HG03439 (cell line): ENCODE data around the gene VWC2.
"Not testable (repeated sequence)": the region's sequence is repeated elsewhere in the genome, so short reads cannot be mapped to it uniquely, and the experiment has no call there.

Source experiments
- ATAC-seq: cut with Tn5 transposase; IDR thresholded peaks from one replicate; pipeline ENCODE4 v1.9.1; 2021; ENCODE audit warnings: mild to moderate bottlenecking, moderate library complexity; ENCODE audit not compliant: unreplicated experiment

The VWC2 gene

DNA sequence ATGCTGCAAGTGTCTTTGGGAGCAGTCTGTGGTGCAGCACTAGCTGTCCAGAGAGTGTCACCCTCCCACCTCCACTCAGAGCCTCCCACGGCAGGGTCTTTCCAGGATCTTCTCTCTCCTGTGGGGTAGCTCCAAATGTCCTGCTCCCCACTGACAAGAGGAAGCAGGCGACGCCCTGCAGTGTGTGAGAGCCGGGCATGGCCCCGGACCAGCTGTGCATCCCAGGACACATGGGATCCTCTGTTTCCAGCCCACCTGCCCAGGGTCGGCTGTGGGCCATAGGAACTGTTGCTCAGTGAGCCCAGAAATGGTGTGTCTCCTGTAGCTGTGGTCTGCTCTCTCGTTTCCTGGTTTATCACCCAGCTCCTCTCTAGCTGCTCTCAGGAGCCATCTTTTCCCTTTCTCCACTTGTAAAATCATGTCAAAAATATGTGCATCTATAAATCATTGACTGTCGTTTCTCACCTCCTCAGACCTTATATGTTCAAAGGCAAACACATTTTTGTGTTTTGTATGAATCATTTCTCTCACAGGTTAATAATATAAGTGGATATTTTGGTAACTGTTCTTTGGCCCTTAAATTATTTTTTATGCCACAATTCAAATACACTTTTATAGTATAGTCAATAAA lies 74.9 kb downstream of the VWC2 start:
- no peak for ATAC-seq

DNA sequence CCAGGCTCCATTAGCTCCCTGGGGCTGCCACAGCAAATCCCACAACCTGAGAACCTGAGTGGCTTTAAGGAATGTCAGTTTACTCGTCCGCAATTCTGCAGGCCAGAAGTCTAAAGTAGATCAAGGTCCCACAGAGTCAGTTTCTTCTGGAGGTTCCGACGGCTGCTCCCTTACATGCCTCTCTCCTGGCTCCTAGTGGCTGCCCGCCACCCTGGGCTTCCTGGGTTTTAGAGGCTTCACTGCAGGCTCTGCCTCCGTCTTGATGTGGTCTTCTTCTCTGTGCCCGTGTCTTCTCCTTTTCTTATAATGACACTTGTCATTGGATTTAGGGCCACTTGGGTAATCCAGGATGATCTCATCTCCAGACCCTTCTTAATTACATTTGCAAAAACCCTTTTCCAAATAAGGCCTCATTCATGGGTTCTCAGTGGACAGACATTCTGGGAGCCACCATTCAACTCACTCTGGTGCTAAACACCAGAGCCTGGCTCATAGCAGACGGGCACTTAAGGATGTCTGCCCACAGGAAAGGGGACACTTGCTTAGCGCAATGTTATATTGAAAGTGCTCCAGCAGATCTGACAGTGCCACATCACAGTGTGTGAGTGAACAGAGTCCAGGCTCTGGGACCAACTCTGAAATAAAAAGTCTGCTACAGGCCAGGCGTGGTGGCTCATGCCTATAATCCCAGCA lies 77.6 kb downstream of the VWC2 start:
- ATAC-seq: no peak

DNA sequence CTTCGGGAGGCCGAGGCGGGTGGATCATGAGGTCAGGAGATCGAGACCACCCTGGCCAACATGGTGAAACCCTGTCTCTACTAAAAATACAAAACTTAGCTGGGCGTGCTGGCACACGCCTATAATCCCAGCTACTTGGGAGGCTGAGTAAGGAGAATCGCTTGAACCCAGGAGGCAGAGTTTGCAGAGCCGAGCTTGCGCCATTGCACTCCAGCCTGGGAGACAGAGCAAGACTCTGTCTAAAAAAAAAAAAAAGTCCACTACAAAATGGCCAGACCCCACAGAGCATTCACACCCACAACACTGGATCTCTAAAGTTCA lies 78.1 kb downstream of the VWC2 start:
- ATAC-seq: not testable (repeated sequence)

DNA sequence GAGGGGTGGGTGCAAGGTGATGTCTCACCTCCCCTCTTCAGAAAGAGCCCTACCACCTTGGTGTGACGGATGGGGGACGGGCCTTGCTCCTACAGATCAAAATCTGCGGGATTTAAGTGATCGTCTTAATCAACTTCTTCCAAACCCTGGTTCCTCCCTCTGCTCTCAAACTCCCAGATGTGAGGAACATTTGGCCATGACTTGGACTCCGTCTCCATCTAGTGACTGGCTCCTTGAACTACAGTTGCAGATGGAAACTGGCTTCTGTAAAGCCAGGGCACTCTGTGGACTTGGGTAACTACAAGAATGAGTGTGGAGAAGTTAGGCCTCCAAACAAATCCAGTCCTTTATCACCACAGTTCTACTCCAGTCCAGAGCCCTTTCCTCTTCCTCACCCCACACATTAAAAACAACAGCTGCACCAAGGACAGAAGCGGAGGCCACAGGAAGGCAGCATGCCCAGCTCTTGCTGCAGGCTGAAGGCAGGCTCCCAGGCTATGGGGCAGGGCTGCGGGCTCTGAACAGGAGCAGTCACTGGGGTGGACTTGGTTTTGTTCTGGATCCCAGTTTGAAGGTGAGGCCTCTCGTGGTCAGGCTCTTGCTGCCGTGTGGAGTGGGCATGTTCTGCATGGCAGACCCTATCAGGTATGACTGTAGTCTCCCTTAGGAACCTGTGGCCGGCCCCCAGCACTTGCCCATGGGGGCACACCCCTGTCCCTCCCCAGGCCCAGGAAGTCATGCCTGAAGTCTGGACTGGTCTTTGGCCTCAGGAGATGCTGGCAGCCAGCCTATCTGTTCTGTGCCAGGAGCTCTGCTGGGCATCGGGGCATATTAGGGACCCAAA lies 79.4 kb downstream of the VWC2 start:
- peak; percentile 78 for ATAC-seq

DNA sequence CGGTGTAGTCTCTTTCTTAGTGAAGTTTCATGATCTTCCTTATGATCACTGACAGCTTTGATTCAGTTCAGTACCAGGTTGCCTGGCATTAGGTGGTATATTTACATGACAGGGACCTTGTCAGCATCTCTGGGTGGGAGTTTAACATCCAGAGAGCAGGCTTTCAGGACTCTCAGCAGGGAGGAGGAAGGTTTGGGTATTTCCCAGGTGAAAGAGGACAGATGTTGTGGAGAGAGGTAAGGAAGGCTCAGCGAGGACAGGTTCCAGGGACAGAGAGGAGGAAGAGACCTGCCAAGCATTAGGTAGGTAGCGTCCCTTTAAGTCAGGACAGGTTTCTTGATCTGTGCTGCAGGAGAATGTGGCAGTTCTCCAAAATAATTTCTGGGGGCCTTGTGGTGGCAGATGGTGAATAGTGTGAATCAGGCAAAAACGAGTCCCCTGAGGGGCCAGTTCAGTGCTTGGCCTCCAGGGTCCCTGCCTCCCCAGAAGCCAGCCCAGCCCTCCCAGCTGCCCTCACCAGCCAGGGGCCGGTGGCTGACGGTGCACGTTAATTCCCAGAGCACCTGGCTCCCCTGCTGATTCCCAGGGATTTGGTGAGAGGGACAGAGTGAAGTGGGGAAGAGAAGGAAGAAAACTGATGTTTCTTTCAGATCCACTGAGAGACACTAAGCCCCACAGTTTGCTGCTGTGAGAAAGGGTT lies 82.0 kb downstream of the VWC2 start:
- no peak for ATAC-seq

DNA sequence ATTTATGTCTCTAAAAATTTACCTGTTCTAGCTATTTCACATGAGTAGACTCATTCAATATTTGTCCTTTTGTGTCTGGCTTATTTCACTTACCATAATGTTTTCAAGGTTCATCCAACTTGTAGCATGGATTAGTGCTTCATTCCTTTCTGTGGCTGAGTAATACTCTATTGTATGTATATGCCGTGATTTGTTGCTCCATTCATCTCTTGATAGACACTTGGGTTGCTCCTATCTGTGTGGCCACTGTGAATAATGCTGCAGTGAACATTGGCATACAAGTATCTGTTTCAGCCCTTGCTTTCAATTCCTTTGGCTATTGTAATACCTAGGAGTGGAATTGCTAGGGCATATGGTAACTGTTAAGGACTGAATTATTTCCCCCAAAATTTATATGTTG lies 86.9 kb downstream of the VWC2 start:
- ATAC-seq: no peak

DNA sequence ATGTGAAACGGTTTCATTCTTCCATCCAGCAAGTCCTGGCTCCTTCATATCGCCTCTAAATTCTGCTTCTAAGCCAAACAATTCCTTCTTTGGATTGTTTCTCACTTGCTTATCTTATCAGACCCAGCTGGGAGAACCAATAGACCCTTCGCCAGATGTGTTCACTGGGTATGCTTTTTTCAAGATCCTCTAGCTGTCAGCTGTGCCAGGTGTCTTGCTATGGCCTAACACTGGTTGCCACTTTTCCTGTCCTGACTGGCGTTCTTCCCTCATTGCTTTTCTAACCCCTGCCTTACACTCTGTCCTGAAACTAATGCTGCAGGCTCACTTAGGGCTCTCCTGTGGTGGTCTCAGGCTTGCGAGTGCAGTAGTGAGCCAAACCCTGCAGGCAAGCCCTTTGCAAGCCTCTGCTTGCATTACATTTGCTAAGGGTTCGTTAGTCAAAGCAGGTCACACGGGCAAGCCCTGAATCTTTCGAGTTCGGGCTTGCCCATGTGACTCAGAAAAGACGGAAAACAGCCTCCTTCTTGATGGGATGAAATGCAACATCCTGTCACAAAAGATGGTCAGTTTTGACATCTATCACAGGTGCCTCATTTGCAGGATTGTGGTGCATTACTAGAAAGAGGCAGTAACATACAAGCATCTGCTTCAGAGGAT lies 92.8 kb downstream of the VWC2 start:
- ATAC-seq: no peak

DNA sequence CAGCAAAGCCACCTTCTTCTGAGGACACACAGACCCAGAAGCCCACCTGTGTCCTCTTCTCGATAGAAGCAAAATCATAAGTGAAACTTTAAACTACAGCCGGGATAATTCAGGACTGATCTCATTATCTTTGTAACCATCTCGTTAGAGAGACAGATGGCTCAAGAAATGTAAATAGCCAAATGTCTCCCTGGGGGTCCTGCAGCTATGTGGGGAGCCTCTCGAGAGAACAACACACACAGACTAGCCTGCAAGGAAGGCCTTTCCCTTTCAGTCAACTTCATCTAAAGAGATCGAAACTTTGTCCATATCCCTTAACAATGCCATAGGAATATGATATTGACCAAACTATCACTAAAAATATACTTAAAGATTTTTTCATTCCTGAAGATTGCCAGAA lies 93.5 kb downstream of the VWC2 start:
- ATAC-seq: no peak

DNA sequence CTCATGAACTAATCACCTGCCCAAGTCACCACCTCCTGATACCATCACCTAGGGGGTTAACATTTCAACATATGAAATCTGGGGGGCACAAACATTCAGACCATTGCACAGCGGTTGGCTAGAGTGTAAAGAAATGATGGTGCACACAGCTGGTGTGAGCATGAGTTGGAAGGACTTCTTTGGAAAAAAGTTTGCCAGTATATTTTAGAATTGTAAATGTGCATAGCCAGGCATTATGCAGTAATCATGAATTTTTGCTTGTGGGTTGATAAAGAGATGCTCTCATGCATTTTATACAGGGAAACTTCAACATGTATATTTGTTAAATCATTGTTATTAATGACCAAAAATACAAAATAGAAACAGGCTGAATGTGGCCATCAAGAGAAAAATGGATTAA lies 100.0 kb downstream of the VWC2 start:
- ATAC-seq: no peak

DNA sequence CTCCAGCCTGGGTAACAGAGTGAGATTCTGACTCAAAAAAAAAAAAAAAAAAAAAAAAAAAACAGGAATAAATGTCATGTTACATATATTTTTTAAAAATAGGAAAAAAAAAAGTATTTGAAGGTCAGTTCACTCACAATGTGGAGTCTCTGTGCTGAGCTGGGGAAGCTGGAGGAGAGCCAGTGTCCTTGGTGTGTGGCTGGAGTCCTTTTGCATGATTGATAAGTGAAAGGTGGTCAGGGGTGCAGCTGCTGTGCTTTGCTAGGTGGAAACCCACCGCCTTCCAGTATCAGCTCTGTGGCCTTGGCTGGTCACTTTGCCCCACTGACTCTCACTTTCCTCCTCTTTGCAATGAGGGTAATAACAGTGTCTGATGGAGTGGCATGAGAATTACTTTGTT lies 101.9 kb downstream of the VWC2 start:
- ATAC-seq: no peak

DNA sequence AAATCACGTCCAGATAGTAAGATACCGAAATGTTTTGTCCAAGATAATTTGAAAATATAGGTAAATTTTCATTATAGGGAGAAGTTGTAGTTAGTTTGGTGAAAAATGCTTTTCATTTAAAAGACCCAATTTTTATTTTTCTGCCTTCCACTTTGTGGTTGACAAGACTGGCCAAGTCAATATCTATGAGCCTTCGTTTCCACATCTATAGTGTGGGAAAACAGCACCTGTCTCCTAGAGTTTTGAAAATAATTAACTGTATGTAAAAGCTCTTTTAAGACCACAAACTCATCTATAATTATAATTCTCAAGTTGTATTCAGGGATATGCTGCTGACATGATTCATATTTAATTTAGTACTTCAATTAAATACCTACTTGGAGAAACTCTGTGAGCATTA lies 102.8 kb downstream of the VWC2 start:
- no peak for ATAC-seq

DNA sequence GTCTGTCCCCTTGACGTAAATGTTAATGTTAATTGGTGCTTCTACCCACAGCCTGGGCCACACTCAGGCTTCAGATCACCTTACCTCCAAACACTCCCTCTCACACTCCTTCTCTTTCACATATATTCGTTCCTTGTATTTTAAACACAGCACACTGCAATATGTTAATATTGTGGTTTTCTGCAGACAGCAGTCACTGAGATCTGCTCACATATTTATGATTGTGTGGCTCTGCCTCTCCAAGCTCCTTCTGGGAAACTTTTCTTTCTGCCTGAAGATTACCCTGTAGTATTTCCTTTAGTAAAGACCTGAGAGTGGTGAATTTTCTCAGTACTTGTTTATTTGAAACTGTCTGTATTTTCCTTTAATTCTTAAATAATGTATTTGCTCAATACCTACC lies 104.7 kb downstream of the VWC2 start:
- ATAC-seq: no peak

DNA sequence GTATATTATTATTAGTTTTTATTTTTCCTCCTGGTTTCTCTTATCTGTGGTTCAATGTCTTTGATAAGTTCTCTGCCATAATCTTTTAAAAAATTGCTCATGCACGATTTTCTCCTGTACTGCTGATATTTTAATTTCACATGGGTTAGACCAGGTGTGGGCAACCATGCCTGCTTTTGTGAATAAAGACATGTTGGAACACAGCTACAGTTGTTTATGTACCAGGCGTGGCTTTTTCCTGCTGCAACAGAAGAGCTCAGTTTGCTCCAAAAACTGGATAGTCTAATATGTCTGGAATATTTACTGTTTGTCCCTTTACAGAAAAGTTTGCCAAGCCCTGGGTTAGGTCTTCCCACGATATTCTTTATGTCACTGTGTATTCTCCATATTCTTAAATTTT lies 105.2 kb downstream of the VWC2 start:
- ATAC-seq: no peak

DNA sequence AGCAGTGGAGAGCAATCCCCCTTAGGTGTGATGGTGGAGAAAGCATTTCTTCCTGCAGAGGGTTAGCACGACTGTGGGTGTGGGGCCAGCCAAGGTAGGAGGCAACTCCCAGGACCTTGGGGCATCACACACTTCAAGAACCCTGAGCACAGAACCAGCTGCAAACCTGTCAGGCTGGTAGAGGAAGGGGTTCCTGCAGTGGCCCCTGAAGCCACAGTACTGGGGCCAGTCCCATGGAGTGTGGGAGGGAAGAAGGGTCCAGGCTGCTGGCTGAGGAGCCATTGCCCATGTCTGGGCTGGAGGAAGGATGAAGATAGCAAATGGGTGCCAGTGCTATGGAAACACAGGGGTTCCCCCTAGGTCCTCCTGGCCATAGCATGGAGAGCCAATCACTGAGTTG lies 110.5 kb downstream of the VWC2 start:
- ATAC-seq: no peak

DNA sequence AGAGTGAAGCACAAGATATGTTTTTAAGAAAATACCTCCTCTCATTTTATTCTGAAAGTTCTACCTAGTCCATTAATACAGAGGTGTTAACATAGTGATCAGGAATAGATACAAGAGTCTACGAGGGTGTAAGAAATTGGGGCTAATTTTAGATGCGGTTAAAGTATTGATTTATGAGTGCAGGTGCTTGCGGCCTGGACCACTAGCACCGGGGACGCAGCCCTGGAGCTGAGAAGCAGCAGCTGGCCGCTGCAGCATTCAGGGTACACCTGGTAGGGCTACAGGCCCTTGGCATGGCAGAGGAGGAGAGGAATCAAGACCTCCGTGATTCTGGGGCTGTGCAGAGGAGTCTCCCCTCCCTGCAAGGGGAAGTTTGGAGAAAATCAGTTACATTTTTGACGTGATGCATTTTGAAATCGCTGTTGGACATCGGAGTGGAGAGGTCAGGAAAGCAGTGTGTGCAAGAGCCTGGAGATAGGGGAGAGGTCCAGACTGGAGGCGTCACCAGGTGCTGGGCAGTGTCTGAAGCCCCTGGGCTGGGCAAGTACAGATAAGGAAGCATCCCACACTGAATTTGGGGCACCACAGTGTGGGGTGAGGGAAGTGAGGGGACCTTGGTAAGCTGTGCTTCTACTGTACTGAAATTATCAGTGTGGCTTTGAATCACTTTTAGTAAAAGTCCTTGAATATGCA lies 112.3 kb downstream of the VWC2 start:
- ATAC-seq: peak; percentile 91

DNA sequence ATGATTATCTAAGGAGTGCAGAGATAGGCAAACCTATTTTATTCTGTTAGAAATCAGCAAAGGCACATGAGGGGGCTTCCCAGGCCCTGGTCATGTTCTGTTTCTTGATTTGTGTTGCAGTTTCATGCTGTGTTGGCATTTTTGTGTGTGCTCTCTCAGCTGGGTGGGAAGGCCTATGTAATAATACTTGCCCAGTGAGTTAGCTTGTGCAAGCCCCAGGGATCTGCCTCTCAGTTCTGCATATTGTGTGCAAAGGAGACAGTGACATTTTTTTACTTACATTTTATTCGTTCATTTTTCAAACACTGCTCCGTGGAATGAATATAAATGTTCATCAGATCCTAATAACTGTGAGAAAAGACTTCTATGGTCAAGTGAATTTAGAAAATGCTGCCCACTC lies 119.0 kb downstream of the VWC2 start:
- ATAC-seq: no peak

DNA sequence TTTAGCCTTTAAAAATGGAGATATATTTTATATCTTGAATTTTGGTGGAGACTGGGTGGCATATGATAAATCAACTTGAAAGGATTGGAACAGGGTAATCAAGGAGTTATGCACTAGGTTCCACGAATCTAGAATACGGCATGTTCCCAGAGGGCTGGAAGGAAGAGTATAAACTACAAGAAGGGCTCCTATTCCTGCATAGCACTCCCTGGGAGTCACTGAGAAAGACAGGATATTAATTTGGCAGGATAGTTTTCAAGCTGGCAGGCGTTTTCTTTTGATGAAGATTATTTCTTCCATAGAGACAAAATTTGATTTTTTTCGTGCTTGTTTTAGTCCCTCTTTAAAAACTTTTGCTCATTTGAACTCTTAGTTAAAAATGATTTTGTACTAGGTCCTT lies 119.7 kb downstream of the VWC2 start:
- ATAC-seq: no peak

DNA sequence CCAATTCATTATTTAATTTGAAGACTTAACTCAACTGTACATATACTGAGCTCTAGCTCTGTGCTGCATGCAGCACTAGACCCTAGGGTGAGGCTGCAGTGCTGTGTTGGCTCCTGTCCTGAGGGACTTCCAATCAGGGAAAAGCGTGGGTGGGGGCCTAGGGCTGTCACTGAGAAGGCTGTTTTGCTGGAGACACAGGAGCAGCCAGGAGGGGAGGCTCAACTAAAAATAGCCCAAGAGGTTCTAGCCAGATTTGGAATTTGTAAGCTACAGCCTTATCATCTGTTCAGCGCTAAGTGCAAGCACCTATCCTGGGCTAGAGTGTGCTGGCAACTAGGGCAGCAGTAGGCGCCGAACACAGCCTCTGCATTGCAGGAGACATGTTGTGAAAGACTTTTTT lies 121.1 kb downstream of the VWC2 start:
- ATAC-seq: no peak

DNA sequence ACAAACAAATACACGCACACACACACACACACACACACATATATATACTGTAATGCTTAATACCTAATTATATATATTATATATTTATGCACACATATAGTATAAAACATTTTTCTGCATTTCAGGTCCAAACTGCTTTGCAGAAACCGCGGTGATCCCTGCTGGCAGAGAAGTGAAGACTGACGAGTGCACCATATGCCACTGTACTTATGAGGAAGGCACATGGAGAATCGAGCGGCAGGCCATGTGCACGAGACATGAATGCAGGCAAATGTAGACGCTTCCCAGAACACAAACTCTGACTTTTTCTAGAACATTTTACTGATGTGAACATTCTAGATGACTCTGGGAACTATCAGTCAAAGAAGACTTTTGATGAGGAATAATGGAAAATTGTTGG lies 138.5 kb downstream of the VWC2 start:
- ATAC-seq: no peak

DNA sequence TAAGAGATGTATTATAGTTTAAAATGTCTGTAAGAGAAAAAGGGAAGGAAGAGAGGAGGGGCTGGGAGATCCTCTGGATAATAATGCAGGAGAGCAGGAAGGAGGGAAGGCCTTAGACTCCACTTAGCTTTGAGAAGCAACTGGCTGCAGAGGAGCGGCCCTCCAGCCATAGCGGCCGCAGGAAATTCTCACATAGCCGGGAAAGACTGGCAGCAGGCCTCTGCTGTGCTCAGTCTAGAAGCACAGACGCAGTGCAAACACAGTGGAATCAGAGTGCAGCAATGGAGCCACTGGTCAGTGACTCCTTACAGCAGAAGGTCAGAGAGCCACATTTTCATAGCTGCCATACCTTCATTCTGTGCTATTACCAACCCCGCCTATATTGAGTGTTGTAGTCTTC lies 153.3 kb downstream of the VWC2 start:
- no peak for ATAC-seq

DNA sequence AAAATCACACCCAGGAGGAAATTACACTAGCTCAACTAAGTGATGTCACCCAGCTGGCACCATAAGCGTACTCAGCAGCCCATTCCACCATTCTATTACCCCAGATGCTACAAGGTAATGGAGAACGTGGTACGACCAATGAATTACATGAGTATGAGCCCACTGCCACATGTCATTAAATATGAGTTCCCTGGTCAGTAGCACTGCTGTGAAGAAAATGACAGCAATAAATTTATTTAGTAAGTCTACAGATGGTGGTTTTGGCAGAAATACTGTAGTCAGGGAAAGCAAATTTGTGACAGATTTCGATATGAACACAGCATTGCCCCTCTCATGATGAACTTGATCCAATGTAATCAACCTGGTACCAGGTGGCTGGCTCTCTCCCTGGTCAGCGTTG lies 154.2 kb downstream of the VWC2 start:
- ATAC-seq: no peak
